SK-N-SH treated with all-trans-retinoic acid at 6 μM for 48 hours (cell line): Measurements from ENCODE around the gene MTCL1.

ENCODE experiments used
- ATAC-seq: fragments of 200-7000 bp; cut with Tn5 transposase; 3 replicates; pipeline ENCODE4 v1.9.1; 2020; ENCODE audit warnings: mild to moderate bottlenecking, moderate library complexity
- ARNTL ChIP-seq: fragments of 450-650 bp; formaldehyde crosslinking; IDR thresholded peaks from 2 replicates; pipeline ENCODE4 v1.5.0; 2020; ENCODE audit warnings: low read depth, mild to moderate bottlenecking, moderate library complexity, borderline replicate concordance
- BACH2 ChIP-seq: fragments of 250-450 bp; sonication (Bioruptor Pico); IDR thresholded peaks from 2 replicates; pipeline ENCODE4 v1.9.0; 2021; ENCODE audit warnings: mild to moderate bottlenecking, borderline replicate concordance
- CREB5 ChIP-seq: fragments of 250-450 bp; sonication (Bioruptor Pico); IDR thresholded peaks from 2 replicates; pipeline ENCODE4 v1.5.1; 2020; ENCODE audit warnings: low read depth, mild to moderate bottlenecking, moderate library complexity
- CSDC2 ChIP-seq: fragments of 250-450 bp; sonication (Bioruptor Pico); IDR thresholded peaks from 2 replicates; pipeline ENCODE4 v1.5.0; 2020; ENCODE audit warnings: mild to moderate bottlenecking, moderate library complexity
- CSRNP3 ChIP-seq: fragments of 250-450 bp; sonication (Bioruptor Pico); IDR thresholded peaks from 2 replicates; pipeline ENCODE4 v1.5.1; 2021; ENCODE audit warnings: mild to moderate bottlenecking, moderate library complexity
- GLIS3 ChIP-seq: fragments of 250-450 bp; sonication (Bioruptor Pico); IDR thresholded peaks from 2 replicates; pipeline ENCODE4 v1.5.0; 2020; ENCODE audit warnings: mild to moderate bottlenecking, moderate library complexity
- ISL1 ChIP-seq: fragments of 250-450 bp; sonication (Bioruptor Pico); IDR thresholded peaks from 2 replicates; pipeline ENCODE4 v2.1.2; 2022; ENCODE audit warnings: mild to moderate bottlenecking, moderate library complexity
- OSR1 ChIP-seq: fragments of 250-450 bp; sonication (Bioruptor Pico); IDR thresholded peaks from 2 replicates; pipeline ENCODE4 v1.8.0; 2022; ENCODE audit warnings: moderate library complexity, mild to moderate bottlenecking, inconsistent platforms
- PATZ1 ChIP-seq: fragments of 250-450 bp; sonication (Bioruptor Pico); IDR thresholded peaks from 2 replicates; pipeline ENCODE4 v1.8.0; 2020; ENCODE audit warnings: mild to moderate bottlenecking, moderate library complexity, borderline replicate concordance
- POU6F1 ChIP-seq: fragments of 250-450 bp; sonication (Bioruptor Pico); IDR thresholded peaks from 2 replicates; pipeline ENCODE4 v1.8.0; 2021; ENCODE audit warnings: low read depth, mild to moderate bottlenecking, moderate library complexity, borderline replicate concordance
- PPARA ChIP-seq: fragments of 250-450 bp; sonication (Bioruptor Pico); IDR thresholded peaks from 2 replicates; pipeline ENCODE4 v1.5.0; 2020; ENCODE audit warnings: mild to moderate bottlenecking, borderline replicate concordance
- RARB ChIP-seq: fragments of 250-450 bp; sonication (Bioruptor Pico); IDR thresholded peaks from 2 replicates; pipeline ENCODE4 v1.8.0; 2021; ENCODE audit warnings: mild to moderate bottlenecking, moderate library complexity
- SNAI2 ChIP-seq: fragments of 250-450 bp; sonication (Bioruptor Pico); IDR thresholded peaks from 2 replicates; pipeline ENCODE4 v1.5.0; 2020; ENCODE audit warnings: mild to moderate bottlenecking, moderate library complexity
- TCF4 ChIP-seq: fragments of 250-450 bp; sonication (Bioruptor Pico); IDR thresholded peaks from 2 replicates; pipeline ENCODE4 v1.8.0; 2021; ENCODE audit warnings: mild to moderate bottlenecking, moderate library complexity, borderline replicate concordance
- TOX ChIP-seq: fragments of 250-450 bp; sonication (Bioruptor Pico); IDR thresholded peaks from 2 replicates; pipeline ENCODE4 v1.8.0; 2021; ENCODE audit warnings: mild to moderate bottlenecking, moderate library complexity, borderline replicate concordance
- TSHZ2 ChIP-seq: fragments of 250-450 bp; sonication (Bioruptor Pico); IDR thresholded peaks from 2 replicates; pipeline ENCODE4 v1.5.0; 2020; ENCODE audit warnings: mild to moderate bottlenecking, moderate library complexity
- ZFP30 ChIP-seq: fragments of 450-650 bp; formaldehyde crosslinking; IDR thresholded peaks from 2 replicates; pipeline ENCODE4 v1.5.0; 2022; ENCODE audit warnings: mild to moderate bottlenecking, moderate library complexity
- ZNF565 ChIP-seq: fragments of 450-650 bp; formaldehyde crosslinking; conservative IDR thresholded peaks from 2 replicates; pipeline ENCODE4 v1.5.0; 2020; ENCODE audit warnings: low read depth, mild to moderate bottlenecking, moderate library complexity
- ZNF8 ChIP-seq: fragments of 450-650 bp; formaldehyde crosslinking; IDR thresholded peaks from 2 replicates; pipeline ENCODE4 v1.5.0; 2020; ENCODE audit warnings: mild to moderate bottlenecking, moderate library complexity

The MTCL1 gene

DNA sequence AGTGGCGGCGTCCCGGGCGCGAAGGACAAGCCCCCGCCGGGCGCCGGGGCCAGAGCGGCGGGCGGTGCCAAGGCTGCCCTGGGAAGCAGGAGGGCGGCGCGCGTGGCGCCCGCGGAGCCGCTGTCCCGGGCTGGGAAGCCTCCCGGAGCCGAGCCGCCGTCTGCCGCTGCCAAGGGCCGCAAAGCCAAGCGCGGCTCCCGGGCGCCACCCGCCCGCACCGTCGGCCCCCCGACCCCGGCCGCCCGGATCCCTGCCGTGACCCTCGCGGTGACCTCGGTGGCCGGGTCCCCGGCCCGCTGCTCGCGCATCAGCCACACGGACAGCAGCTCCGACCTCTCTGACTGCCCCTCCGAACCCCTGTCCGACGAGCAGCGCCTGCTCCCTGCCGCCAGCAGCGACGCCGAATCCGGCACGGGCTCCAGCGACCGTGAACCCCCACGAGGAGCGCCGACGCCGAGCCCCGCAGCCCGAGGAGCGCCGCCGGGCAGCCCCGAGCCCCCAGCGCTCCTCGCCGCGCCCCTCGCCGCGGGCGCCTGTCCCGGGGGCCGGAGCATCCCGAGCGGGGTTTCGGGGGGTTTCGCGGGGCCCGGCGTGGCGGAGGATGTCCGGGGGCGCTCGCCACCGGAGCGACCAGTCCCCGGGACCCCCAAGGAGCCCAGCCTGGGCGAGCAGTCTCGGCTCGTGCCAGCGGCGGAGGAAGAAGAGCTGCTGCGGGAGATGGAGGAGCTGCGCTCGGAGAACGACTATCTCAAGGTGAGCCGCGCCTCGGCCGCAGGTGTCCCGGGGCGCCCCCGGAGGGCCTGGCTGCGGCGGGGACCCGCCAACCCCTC is 820 bp downstream of the MTCL1 start:
- TF ChIP-seq CSDC2 (CRISPR knock-in tag) (no peak), ZNF8 (CRISPR knock-in tag) (no peak), GLIS3 (CRISPR knock-in tag) (no peak), SNAI2 (CRISPR knock-in tag) (no peak), OSR1 (CRISPR knock-in tag) (no peak), PATZ1 (CRISPR knock-in tag) (no peak), ZNF565 (CRISPR knock-in tag) (no peak), CREB5 (CRISPR knock-in tag) (no peak), ISL1 (CRISPR knock-in tag) (no peak), POU6F1 (CRISPR knock-in tag) (no peak), ZFP30 (CRISPR knock-in tag) (no peak), RARB (no peak), PPARA (CRISPR knock-in tag) (no peak)
- no peak for ATAC-seq

GRCh38 chr18:8706791-8707555 is 1.6 kb downstream of the MTCL1 start:
- no peak for TF ChIP-seq TOX (CRISPR knock-in tag)
- TF ChIP-seq PATZ1 (CRISPR knock-in tag) = no peak
- no peak for TF ChIP-seq ZNF8 (CRISPR knock-in tag)
- no peak for TF ChIP-seq CSRNP3
- no peak for TF ChIP-seq PPARA (CRISPR knock-in tag)
- TF ChIP-seq ARNTL (CRISPR knock-in tag) = no peak
- TF ChIP-seq GLIS3 (CRISPR knock-in tag) = no peak
- no peak for TF ChIP-seq OSR1 (CRISPR knock-in tag)
- TF ChIP-seq ZFP30 (CRISPR knock-in tag) = no peak
- TF ChIP-seq ISL1 (CRISPR knock-in tag) = no peak
- no peak for TF ChIP-seq CSDC2 (CRISPR knock-in tag)
- TF ChIP-seq POU6F1 (CRISPR knock-in tag) = no peak
- TF ChIP-seq ZNF565 (CRISPR knock-in tag) = no peak
- no peak for TF ChIP-seq RARB
- no peak for TF ChIP-seq SNAI2 (CRISPR knock-in tag)
- no peak for TF ChIP-seq TSHZ2 (CRISPR knock-in tag)
- TF ChIP-seq CREB5 (CRISPR knock-in tag) = no peak
- no peak for TF ChIP-seq BACH2 (CRISPR knock-in tag)
- no peak for TF ChIP-seq TCF4
- ATAC-seq = peak; percentile 54
